Fibroblast of peridontal ligament (primary cell): Measurements from ENCODE around the gene ST3GAL5.
"Not testable (repeated sequence)": the region's sequence is repeated elsewhere in the genome, so short reads cannot be mapped to it uniquely, and the experiment has no call there.

Experiments
- DNase-seq: peaks from one replicate; pipeline ENCODE4 v3.0.0-alpha.2; 2010; ENCODE audit errors: extremely low read depth

ST3GAL5 gene

DNA sequence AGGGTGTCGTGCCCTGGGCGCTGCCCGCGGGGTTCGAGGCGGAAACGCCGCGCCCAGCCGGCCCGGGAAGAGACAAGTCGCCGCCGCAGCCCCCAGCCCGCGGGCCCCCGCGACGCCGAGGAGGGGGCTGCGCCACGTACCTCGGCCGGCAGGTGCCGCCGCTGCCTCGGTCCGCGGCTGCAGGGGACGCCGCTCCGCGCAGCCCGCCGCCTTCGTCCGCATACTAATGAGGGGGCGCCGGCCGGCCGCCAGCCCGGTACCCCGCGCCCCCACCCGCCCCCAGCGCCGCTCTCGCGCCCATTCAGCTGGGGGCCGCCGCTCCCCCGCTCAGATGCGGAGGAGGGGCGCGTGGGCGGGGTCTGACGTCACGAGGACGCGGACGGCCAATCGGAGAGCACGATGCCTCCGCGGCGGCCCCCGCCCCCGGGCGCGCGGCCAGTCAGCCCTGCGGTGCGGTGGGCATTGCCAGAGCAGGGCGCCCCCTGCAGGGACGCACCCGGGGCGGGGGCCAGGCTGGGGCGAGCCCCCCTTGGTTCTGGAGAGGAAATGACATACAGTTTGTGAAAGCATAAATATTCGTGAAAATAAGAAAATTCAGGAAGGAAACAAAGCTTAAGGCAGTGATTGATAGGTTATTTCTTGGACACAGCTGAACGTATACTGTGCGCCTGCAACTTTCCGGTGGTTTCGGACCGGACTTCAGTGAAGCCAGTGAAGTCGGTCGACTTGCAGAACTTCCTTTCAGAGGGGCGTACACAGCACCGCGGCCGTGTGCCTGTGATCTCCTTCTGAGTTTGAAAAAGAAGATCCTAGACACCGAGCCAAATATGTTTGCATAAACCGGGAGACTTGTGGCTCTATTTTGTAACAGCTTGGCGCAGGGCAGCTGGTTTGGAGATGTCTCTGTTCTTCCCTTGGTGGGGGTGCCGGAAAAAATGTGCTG, at the start of gene ST3GAL5:
Gene ST3GAL5, minus strand, starts transcription at position 307 of the 943 bp plus-strand sequence. Its CDS starts 85 bp downstream, at position 222.
- peak; percentile 72 for DNase-seq

DNA sequence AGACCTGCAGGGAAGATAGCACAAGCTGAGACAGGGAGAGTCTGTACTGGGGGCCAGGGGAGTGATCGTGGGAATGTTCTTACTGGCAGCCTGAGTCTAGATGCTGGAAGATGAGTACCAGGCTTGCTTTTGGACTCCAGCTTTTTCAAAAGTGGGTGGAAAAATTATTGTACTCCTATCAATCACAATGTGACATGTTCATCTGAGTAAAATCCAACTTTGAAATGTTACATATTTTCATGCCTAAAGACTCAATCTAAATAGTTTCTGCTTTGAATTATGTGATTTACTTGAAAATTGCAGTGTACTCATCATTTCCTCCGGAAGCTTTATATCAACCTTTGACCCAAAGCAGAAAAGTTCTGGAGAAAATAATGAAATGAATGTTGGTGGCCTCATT, 49.7 kb upstream of the ST3GAL5 start:
- DNase-seq = no peak

DNA sequence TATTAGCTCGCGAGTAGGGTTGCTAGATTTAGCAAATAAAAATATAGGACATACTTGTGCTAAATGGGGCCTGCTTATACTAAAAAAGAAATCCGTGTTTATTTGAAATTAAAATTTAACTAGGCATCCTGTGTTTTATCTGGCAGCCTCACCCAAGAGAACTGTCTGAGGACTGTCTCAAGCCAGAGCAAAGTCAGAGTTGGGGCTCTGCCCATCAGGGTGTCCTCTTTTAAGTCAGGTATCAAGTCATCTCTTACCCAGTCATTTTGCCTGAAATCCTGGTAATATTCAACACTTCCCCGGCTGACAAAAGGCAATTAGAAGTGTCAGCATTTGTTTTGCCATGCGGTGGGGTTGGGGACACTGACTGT, 48.3 kb upstream of the ST3GAL5 start:
- DNase-seq = no peak

DNA sequence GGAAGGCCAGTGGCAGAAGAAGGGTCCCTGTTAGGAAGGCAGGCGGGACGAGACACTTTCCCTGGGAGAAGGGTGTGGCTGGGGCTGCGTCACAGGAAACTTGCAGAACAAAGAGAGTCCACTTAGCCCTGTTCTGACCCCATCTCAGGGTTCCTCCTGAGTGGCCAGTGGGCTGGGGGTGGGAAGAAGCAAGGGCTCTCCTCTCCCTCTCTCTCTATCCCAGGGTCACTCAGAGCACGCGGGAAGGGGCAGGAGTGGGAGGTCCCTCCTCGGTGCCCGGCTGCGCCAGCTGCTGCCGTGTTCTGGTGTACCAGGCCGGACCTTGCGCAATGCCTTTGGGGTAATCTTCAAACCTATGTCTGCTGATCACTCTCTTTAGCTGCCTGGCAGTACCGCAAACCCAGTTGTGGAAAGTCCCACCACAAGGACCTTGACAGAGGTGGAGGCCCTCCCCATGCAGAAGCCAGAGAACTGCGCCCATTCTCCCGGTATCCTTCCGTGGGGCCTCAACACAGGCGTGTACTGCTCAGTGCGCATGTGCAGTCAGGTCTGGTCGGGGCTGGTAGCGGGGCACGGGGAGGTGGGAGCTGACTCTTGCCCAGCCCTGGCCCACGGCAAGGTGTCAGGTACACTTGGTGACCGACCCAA, 47.8 kb upstream of the ST3GAL5 start:
- DNase-seq = no peak

DNA sequence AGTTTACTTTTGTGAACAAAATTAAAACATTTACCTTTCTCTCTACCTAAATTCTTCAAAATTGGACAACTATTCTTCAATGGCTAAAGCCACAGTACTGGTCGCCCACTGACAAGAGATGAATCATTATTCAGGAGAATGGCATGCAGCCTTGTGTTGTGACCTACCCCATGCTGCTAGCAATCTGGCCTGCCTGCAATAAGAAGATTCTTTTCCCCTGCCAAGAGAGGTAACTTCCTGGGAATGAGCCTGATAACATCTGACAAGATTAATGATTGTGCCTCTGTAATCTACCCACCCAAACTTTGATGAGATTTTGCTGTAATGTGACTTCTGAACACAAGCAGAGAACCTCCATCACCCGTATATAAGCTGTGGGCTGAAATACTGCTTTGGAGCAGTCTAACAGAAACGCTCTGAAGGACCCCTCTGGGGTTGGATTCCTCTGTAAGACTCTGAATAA, 47.0 kb upstream of the ST3GAL5 start:
- peak; percentile 17 for DNase-seq

DNA sequence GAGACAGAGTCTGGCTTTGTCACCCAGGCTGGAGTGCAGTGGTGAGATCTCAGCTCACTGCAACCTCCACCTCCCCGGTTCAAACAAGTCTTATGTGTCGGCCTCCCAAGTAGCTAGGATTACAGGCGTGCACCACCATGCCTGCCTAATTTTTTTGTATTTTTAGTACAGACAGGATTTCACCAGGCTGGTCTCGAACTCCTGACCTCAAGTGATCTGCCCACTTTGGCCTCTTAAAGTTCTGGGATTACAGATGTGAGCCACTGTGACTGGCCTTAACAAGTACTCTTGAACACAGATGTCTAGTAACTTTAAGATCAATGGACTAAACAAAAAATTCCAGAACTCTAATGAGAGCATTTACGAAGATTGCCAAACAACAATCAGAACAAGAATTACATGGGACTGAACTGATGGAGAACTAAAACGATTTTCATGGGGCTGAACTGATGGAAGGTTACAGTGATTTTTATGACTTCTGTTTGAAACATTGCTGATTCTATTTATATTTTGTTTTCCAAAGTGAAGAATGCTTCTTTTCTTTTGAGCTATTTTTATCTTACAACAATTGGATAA, 46.5 kb upstream of the ST3GAL5 start:
- no peak for DNase-seq

DNA sequence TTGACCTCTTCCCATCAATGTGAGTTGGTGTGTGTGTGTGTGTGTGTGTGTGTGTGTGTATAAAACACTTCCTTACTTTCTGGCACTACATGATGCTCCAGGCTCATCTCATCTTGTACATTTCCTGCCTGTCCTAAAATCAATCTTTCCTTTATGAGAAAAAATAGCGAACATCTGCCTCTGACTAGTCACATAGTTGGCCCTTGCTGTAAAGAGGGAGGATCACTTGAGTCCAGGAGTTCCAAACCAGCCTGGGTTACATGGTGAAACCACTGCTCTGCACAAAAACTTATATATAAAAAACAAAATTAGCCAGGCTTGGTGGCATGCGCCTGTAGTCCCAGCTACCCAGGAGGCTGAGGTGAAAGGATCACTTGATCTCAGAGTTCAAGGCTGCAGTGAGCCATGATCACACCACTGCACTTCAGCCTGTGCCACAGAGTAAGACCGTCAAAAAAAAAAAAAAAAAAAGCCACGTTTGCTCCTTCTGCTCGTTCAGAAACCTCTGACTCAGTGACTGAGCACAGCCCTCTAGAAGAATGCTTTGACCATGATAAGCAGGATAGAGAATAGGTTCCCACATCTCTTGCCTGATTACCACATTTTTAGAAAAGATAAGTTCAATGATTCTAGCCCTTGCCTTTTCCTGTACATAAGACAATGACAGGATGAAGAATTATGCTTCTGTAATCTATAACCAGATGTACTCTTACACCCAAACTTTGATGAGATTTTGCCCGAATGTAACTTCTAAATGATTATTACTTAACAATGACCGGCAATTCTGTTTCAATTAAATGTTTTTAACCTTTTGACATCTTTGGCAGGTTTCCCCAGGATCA, 45.2 kb upstream of the ST3GAL5 start:
- peak; percentile 44 for DNase-seq

DNA sequence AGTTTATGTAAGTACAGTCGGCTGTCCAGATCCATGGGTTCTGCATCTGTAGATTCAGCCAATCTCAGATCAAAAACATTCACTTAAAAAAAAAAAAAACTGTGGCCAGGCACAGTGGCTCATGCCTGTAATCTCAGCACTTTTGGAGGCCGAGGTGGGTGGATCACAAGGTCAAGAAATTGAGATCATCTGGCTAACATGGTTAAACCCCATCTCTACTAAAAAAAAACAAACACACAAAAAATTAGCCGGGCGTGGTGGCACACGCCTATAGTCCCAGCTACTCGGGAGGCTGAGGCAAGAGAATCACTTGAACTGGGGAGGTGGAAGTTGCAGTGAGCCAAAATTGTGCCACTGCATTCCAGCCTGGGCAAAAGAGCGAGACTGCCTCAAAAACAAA, 42.4 kb upstream of the ST3GAL5 start:
- not testable (repeated sequence) for DNase-seq

DNA sequence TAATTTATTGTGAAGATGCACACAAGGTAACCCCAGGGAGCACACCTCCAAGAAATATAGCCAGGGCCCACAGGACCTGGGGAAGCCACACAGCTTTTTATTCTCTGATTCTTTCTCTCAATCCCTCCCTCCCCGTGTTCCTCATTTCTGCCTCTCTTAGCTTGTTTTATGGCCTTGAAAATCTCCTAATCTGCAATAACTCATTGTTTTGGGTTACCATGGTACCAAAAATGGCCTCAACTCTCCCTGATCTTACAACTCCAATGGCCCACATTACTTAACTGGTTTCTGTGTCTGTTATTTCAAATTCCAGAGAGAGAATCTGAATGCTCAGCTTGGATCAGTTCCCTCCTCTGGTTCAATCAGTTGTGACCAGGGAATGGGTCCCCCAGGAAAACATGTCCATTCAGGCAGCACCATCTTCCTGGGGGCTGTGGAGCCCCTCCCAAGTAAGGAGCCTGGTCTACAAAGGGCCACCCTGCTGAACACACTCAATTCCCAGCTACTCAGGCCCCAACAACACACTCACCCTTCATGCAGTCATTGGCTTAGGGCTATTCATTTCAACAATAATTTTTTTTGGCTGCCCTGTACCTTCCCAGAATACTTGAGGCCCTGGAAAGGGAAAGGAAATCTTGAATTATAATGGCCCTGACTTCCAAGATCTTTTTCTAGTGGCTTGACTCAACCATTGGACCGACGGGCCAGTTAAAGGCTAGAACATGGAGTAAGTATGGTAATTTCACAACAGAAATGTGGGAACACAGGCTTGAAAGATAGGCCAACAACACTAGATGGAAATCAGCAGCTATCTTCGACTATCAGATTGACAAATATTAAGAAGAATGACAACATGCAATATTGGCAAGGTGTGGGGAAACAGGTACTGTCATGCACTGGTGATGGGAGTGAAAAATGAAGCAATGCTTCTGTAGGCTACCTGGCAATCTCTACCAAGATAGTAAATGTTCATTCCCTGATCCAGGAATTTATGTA, 41.6 kb upstream of the ST3GAL5 start:
- peak; percentile 20 for DNase-seq

DNA sequence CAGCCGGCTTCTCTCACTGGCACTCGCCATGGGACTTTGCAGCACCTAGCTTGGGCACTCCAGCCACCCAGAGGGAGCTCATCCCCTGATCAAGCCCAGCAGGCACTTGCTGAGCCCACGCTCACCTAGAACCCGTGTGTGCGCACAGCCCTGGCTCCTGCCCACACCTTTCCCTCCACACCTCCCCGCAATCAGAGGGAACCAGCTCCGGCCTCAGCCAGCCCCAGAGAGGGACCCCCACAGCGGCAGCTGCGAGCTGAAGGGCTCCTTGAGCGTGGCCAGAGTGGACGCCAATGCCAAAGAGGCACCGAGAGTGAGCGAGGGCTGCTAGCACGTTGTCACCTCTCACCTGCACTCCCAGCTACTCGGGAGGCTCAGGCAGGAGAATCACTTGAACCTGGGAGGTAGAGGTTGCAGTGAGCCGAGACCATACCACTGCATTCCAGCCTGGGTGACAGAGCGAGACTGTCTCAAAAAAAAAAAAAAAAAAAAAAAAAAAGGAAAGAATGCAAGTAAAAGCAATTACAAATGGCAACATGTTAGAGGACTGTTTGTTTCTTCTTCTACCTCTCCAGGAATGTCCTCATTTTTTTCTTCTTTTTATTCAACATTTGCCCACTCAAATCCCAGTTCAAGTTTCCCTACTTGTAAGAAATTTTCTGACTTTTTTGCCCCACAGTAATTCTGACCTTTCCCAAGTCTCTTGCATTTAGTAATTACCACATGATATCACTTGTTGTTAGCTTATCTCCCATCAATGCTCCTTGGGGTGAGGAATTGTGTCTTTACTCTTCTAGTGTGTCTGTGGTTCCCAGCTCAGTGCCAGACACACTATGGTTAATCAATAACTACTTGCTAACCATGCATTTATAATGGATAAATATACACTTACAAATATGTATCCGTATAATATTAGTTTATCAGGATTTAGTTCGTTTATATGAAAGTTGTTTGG, 40.6 kb upstream of the ST3GAL5 start:
- no peak for DNase-seq

DNA sequence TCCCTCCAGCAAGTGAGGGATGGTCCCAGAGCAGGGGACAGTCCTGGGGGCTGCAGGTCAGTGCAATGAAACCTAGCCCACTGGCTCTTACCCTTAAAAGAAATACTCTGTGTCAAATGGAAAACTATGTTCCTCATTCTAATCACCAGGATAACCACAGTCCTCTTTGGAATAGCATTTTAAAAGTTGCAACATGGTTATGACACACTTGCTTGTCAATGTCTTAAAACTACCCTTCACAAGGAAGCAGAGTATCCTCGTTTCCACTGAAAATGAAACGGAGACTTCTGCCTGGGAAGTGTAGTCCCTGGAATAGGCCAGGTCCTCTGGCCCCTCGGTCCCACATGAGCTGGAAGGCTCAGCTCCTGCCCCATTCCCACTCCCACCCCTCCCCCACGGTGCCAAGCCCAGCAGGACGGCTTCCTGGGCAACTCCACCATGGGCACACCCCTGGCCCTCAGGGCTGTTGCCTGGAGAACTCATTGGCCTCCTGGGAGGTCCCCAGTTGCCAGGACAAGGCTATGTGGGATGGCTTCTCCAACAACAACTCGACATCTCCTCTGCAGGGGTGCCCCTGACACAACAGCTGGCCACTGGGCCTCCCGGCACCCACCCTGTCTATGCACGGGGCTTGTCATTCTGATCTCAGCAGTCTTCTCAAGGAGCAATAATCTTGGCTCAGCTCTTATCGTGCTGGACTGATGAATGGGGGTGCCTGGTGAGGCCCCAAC, 38.3 kb upstream of the ST3GAL5 start:
- DNase-seq = peak; percentile 29

DNA sequence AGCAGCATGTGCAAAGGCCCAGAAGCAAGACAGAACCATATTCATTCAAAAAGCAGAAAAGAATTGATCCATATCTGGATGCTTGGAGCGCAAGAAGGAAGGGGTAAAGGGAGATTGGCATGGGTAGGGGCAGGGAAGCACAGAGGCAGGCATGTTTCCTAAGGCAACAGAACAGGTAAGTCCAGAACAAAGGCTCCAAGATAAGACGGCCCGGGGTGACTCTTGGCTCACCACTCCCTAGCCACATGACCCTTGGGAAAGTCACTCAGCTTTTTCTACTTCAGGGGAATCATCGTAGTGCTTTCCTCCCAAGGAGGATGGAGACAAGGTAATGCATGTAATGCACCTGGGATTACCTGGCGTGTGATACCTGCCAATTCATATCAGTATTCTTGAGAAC, 37.7 kb upstream of the ST3GAL5 start:
- DNase-seq = no peak

DNA sequence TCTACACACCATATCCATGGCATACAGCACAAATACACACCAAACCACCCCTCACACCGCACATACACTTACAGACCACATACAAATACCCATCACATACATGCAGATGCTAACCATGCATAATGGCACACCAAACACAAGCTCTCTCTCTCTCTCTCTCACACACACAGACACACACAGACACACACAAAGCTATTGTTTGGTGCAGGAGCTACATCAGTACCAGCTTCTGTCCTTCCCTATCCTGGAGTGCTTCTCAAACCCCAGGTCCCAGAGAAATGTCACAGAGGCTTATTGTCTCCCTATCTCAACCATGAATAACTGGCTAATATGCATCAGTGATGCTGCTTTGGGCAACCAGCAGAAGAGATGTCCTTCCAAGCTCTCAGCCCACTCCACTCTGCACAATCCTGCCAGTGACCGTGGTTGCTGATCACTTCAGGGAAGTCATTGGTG, 36.5 kb upstream of the ST3GAL5 start:
- DNase-seq = no peak

DNA sequence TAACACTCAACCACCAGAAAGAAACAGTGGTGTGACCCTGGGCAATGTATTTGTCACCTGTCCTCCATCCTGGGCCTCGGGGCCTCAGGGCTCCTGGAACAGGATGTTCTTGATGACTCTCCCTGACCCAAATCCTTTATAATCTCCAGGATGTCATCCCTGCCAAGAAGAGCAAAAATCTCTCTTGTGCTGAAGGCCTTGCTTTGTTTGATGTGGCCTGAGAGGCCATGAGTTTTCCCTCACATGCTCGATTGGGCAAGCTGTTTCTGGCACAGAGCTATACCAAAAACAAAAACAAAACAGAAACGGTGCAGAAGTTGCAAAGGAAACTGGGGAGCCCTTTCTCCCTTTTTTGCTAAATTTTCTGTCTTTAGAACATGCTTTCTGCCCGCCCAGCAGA, 35.7 kb upstream of the ST3GAL5 start:
- peak; percentile 59 for DNase-seq

DNA sequence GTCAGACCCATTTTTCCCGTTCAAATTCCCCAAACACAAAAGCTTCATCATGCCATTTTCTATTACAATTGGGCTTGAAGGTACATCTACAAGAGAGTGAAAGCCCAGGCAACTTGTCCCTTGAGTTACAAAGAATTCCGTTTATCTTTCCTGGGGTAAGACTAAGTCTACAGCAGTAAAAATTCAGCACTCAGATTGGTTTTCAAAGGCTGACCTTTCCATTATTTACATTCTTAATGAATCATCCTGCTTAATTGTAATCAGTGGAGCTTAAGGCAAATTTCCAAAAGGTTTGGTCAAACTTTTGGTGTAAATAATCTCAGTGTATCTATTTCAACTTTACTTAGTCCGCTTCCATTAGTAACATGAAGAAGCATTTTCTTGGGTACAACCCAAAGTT, 33.4 kb upstream of the ST3GAL5 start:
- no peak for DNase-seq

DNA sequence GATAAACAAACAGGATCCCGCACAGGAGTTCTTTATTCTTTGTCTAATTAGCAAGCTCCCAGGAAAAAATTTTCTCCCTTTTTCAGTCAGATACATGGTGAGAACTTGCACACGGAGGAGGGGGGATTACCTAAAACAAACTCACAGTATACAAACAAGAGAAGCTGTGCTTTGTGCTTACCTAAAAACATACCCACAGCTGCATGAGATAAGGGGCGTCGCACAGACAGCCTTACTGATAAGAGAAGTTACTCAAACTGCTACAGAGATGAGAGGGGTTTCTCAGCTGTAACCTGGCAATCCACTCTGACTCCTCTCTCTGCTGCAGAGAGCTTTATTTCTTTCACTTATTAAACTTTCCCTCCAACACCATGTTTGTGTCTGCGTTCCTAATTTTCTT, 32.9 kb upstream of the ST3GAL5 start:
- no peak for DNase-seq

DNA sequence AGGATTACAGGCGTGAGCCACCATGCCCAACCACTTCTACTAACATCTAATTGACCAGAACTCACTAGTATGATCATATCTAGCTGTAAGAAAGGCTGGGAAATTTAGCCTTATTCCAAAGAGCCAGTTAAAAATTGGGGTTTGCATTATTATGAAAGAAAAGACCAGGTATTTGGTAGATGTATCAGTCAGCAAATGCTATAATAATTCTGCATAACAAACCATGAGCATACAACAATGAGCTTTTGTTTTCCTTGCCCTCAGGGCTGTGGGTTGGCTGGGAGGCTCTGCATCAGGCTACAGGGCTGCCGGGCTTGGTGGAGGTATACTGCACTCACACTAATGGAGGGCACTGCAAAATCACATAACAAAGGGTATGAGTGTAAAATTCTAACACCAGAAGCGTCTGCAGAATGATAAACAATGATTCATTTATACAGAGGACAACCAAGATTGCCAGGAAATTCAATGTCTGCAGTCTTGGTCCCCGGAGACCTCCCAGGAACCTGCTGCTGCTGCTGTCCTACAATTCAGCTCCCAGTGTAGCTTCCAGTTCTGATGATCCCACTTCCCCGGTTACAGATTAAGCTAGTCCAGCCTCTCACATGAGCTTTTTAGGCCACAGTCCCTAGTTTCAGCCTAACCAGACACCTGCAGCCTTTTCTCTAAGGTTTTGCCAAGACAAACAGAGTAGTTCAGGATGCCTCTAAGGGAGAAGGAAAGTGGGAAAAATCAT, 32.2 kb upstream of the ST3GAL5 start:
- no peak for DNase-seq
